GM21786 (cell line): Measurements from ENCODE around the gene ZNF445.
"Not testable (repeated sequence)": the region's sequence is repeated elsewhere in the genome, so short reads cannot be mapped to it uniquely, and the experiment has no call there.

Source experiments
- ATAC-seq: cut with Tn5 transposase; IDR thresholded peaks from one replicate; pipeline ENCODE4 v1.9.1; 2021; ENCODE audit not compliant: unreplicated experiment

The ZNF445 gene

DNA sequence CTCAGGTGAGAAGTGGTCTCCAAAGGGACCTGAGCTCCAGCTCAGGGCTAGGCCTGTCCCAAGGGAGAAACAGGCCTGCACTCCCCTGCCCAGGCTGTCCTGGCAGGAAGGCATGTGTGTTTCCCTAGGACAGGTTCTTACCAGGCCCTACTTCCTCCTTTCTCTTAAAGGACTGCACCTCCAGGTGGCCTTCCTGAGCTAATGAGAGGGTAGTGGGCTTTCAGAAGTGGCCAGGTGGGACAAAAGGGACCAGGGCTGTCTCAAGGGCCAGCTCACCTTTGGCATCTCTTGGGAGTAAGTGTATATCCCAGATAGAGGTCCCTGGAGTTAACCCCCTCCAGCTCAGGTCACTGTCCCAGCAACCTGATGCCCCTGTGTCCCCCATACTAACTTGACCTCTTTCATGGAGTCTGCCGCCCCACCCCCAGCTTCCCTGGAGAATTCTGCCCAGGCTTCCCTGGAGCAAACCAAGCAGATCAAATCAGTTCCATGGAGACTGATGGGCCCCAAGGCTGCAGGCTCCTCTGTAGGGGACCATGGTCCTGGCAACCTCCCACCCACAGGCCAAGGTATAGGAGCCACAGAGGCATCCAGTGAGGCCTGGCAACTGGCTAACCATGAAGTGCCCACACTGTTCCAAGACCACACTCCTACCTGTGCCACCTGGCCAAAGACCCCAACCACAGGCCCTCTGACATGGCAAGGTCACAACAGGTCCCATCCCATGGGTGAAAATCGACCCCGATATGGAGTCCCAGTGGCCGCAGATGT lies 67.6 kb downstream of the ZNF445 start:
- ATAC-seq: no peak

DNA sequence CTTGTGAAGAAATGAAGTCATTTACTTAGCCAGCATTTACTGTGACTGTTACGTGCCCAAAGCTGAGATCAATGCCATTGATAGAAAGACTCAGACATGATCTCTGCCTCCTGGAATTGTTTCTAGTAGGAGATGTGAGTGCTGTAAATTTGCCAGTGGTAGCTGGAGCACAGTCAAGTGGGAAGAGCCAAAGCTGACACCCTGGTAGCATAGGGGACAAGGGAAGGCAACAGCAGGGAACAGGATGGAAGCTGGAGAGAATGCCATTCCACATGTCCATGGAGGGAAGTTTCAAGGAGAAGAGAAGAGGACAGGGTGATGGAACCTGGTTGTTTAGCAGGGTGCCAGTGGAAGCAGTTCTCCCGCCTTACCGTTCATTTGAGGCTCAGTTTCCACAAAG lies 74.9 kb downstream of the ZNF445 start:
- no peak for ATAC-seq

DNA sequence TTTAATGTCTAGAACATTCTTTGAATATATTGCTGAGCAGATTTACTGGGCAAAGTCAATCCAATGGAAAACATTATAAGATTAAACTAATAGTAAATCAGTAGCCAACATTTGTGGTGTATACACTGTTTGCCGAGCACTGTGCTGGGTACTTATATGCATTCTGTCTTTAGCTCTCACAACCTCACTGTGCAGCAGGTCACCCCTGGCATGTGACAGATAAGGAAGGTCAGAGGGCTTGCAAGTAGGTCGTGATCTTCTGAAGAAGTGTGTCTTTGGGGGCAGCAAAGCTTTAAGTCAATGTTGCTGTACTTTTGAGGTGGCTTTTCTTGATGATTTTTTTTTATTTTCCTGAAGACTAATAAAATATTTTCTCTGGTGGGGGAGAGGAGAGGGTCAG lies 76.7 kb downstream of the ZNF445 start:
- no peak for ATAC-seq

DNA sequence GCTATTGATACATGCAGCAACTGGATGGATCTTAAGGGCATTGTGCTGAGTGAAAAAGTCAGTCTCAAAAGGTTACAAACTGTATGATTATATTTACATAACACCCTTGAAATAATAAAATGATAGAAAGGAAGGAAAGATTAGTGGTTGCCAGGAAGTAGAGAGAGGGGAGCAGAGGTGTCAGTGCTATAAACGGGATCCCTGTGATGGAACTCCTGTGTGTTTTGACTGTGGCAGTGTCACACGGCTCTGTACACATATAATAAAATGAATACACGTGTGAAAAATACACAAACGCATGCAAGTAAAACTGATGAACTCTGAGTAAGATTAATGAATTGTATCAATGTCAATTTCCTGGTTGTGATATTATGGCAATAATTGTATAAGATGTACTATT lies 78.6 kb downstream of the ZNF445 start:
- ATAC-seq: no peak

DNA sequence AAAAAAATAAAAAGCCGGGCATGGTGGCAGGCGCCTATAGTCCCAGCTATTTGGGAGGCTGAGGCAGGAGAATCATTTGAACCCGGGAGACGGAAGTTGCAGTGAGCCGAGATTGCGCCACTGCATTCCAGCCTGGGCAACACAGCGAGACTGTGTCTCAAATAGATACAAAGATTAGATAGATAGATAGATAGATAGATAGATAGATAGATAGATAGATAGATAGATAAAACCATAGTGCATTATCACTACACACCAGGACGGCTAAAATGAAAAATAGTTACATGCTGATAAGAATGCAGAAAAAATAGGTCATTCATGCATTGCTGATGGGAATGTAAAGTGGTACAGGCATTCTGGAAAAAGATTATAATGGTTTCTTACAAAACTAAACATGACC lies 79.2 kb downstream of the ZNF445 start:
- not testable (repeated sequence) for ATAC-seq

DNA sequence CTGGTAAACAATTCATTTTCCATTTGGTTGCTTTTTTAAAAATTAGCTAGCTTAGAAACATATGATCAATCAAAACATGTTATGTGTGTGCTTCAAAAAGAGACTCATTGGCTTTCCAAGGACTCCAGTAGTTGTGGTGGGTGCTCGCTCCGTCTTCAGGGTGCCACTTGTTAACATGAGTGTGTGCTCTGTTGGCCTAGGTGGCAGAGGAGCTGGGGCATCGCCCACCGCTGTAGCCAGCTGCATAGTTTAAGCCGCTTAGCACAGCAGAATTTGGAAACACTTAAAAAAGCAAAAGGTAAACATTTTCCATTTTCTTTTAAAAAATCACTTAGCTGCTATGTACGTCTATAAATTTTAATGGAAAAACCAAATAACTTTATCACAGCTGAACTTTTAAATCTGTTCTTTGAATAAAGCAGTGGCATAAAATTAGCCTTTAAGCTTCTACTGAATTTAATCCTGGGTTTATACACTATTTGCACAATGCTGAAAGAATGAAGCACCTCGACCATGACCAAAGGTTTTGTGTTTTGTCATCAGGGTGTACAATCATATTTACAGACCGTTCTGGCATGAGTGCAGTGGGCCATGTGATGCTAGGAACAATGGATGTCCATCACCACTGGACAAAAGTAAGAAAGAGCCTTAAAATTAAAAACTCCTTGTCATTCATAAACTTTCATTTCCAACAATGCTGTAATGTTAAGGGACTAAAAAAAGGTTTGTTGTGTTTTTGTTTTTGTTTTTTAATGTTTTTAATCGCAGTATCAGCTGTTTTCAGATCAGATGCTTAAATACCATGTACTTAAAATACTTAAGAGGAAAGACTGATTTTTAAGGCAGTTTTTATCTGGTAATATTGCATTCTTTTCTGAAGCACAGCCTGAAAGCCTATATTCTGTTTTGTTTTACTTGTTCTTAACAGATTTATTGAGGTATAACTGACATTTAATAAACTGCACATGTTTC lies 81.0 kb downstream of the ZNF445 start:
- ATAC-seq: no peak

DNA sequence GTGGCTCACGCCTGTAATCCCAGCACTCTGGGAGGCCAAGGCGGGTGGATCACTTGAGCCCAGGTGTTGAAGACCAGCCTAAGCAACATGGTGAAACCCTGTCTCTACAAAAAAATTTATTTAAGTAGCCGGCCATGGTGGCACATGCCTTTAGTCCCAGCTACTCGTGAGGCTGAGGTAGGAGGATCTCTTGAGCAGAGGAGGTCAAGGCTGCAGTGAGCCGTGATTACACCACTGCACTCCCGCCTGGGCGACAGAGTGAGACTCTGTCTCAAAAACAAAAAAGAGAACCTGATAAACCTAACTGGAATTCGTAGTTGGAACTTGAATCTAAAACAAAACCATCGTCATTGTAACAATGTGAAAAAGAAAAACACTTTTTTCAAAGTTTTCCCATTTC lies 81.8 kb downstream of the ZNF445 start:
- ATAC-seq: no peak

DNA sequence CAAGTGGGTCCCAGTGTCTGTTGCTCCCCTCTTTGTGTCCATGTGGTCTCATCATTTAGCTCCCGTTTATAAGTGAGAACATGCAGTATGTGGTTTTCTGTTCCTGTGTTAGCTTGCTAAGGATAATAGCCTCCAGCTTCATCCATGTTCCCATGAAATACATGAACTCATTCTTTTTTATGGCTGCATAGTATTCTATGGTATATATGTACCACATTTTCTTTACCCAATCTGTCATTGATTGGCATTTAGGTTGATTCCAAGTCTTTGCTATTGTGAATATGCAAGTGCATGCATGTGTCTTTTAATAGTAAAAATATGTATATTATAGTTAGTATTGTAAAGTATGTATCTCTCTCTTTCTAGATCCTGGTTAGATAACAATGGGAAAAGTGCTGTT lies 85.0 kb downstream of the ZNF445 start:
- ATAC-seq: no peak

DNA sequence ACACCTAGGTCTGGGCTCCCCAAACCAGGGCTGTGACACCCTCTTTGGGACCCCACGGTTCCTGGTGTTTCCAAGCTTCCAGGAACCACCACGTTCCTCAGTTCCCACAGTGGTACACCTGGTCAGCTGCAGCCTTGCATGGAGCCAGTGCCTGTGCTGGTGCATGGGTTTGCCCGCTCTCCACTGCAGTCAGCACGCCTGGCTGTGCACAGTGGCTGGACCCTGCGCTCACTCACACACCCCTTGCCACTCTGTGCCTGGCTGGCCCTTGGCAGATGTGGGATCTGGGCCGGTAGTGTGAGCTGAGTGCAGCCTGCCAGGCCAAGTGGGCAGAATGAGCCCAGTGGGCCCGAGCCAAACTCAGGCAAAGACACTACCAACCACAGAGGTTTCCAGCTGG lies 90.1 kb downstream of the ZNF445 start:
- ATAC-seq: no peak
